NOMO-1 treated with dmso at 0.1 percent for 144 hours (cell line): ENCODE measurements around the gene VAPB.

Source experiments
- DNase-seq: peaks from one replicate; lab custom pipeline; 2025; ENCODE audit not compliant: unreplicated experiment; lab: John Stamatoyannopoulos, UW

The VAPB gene

DNA sequence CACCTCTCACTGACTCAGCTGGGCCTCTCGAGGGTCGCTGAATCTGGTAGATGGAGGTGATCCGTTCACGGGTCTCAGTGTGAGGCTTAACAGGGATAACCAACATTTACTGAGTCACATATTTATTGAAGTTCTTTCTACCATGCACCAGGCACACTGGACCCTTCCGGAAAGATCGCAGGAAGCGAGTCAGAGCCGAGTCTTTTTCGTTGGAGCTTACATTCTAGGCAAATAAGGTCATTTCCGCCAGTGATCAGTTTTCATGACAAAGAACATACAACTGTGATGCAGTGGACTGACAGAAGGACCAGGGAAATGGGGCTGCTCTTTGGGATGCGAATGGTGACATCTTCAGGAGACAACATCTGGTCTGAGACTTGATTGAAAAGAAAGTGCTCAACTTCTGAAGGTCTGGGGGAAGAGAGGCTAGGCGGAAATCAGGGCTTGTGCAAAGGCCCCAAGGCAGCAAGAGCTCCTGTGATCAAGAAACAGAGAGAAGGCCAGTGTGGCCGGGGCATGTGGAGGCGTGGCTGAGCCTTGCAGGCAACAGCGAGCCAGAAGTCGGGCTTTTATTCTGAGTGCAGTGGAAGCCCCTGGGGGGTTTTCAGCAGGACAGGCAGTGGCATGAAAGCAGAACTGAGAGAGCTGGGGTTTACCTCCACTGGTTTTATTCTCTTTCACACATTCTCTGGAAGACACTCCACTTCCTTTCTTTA lies 69.5 kb downstream of the VAPB start:
- DNase-seq = no peak

DNA sequence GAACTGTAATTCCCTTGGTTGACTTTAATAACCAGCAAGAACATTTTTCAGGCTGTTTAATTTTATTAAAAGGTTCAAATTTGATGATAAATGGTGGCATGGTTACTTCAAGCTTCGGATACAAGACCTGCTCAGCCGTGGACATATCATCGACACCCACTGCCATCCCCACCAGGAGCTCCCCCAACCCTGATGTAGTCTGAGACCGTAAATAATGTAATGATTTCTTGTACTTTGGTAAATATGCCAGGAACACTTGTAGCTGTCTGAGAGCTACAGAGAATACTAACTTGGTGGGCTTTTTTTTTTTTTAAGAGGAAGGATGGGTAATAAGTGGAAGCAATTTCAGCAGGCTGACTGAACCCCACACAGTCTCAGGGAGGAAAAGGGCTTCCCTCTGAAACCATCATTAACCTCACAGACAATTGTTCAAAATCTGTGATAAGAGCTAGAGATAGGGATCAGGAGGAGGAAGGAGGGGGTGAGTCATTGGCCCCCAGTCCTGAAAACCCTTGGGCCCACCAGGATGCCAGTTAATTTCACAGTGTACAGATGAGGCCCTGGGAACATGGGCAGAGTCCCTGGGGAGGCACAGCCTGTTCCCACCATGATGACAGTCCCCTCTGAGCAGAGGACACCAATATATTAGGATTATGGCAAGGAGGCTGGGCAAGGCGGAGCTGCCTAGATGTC lies 70.2 kb downstream of the VAPB start:
- DNase-seq = no peak

DNA sequence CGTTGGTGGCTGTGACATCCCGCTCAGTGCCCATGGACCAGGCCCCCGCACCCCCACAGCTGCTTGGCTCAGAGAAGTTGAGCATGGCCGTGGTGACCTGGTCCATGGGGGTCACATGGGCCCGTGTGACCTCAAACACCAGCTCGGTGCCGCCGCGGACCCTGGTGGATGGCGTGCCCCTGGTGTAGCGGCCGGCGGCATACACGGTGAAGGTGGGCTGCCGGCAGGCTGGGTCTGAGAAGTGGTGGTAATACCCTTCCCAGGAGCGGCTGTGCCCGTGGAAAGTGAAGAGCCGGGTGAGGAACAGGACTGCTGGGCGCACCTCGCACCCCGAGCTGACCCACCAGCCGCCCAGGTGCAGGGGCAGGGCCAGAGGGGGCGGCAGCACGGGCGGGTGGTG lies 72.1 kb downstream of the VAPB start:
- DNase-seq = no peak

DNA sequence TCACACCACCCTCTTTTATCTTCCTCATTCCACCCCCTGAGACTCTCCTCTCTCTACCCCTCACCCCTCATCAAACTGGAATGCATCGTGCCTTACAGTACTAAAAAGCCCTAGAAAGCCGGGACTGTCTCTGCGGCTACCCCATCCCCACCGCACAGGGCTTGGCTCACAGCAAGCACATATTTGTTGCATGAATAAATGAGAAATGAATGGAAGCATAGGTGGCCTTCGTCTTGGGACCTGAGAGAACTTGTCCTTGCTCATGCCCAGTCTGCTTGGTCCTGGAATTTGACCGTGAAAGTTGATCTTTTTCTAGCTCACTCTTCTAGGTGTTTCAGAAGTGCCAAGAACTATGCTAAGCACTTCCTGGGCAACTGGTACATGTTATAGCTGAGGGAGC lies 72.9 kb downstream of the VAPB start:
- DNase-seq = no peak

DNA sequence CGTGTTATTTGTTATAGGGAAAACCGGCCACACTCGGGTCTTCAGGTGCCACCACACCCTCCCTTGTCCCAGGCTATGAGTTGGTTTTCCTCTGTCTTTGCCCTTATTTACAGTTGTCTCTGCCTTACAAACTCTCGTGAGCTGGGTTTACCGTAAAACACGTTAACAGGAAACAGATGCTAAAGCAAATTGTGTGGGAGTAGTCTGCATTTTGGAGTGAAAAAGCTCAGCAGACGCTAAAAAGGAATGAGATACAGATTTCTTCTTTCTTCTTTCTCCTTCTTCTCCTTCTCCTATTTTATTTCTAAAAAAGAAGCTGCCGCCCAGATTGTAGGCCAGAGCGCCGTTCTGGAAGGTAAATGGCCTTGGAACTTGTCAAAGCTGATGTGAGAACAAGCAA lies 74.2 kb downstream of the VAPB start:
- no peak for DNase-seq

DNA sequence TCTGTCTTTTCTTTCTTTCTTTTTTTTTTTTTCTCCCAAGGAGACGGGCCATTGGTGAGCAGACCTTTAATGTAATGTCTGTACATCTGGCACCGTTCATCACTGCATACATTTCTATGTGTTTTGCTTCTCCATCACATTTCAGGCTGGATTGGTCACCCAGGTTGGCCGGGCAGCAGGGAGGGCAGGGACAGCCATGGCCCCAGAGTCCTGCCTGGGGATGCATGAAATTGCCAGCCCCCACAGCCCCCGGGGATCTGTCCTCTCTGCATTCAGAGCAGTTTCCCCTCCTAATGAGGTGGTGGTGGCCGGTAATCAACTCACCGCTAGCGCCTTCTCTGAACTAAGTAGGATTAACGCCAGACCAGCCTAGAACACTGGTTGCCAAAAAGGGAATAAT lies 75.8 kb downstream of the VAPB start:
- no peak for DNase-seq

DNA sequence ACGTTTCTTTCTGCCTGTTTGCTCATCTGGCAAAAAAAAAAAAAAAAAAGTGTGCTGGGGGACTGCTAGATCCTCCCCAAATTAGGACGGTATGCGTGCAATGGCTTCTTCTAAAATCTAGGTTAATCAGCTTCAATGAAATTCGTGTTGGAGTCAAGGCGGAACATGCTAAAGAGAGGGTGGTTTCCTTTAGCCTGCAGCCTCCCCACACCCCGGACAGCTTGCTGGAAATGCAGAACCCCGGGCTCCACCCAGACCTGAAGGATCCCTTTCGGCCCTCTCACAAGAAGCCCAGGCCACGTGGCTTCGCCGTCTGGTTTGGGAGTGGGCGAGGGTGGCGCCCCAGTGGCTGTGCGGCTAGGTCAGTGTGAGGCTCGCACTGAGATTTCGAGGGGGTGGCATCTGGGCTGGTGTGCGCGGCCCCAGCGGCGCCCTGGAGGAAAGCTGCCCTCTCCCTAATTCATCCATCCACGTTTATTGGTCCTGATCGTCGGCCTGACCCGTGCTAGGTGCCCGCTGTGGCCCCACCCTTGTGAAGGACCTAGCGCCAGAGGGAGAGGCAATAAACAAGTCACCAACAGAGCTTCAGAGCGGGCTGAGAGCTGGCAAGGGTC lies 77.2 kb downstream of the VAPB start:
- DNase-seq = no peak

DNA sequence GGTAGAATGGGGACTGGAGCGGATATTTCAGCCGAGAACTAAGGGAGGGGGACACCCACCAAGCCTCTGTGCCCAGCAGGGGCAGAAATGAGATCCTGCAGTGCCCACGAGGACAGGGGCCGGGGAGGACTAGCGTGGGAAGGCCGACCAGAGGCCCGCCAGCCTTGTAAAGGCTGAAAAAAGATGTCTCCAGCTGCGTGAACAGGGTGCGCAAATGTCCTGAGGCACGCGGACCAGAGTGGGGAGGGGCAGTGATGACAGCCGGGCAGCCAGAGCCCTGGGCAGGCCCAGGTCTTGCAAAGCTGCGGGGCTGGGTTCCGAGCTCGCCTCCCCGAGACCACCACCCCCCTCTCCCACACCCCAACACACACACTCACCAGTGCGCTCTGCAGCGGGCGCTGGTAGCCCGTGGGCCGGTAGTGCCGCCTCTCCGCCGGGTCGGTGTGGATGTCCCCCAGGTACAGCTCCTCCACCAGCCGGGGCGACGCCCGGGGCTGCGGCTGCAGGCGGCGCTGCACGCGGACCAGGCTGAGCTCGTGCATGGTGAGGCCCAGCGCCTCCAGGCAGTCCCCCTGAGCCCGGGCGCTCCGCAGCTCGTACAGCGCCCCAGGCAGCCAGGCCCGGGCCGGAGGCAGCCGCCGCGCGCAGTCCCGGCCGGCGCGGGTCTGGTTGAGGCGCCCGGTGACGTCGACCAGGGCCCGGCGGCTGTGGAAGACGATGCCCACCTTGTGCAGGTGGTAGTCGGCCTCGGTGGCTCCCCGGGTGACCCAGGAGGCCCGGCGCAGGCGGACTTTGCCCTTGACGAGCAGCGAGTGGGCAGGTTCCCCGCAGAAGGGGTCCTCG lies 77.9 kb downstream of the VAPB start:
- DNase-seq = no peak

DNA sequence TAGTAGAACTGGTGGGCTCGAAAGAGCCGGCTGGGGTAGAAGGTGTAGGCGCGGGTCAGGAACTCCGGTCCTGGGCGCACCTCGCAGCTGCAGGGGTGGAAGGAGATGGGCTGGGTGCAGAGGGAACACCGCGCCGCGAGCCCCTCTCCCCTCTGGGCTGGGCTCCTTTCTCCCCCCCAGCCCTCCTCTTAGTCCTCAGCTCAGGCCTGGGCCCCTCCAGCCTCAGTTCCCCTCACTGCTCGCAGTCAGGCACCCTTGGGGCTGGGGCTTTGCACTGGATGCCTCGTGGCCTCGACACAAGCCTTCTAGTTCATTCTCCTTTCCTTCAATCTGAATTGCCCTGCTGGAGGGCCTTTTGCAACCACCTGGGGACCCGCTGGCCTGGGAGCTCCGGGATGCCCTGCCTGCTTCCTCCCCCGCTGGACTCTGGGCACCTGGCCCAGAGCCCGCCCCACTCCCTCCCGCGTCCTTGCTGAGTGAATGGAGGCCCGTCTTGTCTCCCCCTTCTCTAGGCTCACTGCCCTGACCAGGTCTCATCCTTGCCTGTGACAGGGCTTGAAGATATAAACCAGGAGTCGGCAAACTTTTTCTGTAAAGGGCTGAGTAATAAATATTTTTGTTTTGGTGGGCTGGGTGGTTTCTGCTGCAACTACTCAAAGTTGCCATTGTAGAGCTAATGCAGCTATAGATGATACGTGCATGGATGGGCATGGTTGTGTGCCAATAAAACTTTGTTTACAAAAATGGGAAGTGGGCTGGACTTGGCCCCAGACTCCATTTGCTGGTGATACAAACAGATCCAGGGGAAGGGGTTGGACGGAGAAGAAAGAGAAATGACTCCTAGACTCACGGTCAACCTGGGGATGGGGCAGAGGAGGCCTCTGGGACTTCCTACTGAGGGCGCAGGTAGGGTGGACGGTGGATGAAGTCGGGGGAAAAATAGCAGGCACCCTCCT lies 78.8 kb downstream of the VAPB start:
- no peak for DNase-seq

DNA sequence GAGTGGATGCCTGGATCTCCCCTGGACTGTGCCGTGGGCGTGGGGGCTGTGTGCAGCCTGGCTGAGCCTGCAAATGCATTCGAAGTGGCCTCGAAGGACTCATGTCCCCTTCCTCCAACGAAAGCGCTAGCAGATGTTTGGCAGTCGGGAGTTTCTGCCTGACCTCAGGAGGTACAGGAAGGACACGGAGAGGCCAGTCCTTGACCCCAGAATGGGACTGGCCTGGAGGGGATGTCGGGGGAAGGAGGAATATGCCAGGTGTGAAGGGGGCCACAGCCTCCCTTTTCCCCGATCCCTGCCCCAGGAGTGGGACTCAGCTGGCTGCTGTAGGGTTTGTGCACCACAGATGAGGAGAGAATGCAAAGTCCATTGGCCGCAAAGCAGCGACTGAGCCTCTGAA lies 80.6 kb downstream of the VAPB start:
- DNase-seq = no peak

DNA sequence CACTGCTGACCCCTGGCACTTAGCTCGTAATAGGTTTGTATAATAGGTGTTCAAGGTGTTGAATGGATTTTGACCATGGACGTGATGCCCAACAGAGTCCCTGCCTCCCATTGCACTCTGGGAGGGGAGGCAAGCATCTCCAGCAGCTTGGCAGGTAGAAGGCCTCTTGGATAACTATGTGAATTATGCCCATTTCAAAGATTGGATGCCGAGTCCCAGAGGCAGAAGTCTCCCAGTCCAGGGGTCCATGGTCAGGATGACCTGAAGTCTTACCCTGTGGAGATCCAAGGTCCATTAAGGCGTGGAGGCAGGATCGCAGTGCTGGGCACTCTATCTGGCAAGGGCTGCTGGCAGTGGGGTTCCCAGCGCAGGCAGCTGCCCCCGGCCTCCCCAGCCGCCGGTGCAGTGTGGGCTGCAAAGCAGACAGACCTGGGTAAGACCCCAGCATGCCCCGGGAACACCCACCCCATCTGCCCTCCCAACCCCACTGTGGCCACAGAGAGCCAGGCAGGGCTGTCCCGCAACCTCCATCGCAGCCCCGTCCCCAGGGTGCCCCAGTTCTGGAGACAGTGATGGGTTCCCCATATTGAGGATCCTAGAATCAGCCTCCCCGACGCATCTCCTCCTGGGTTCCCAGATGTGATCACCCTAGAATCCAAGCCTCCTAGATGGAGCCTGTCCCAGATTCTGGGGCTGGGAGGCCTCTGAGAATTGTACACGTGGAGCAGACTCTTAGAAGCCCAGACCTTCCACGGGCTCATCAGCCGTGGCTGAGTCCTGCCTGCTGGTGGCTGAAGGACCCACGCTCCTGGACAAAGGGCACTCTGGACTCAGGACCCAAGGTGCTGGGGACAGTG lies 81.5 kb downstream of the VAPB start:
- no peak for DNase-seq

DNA sequence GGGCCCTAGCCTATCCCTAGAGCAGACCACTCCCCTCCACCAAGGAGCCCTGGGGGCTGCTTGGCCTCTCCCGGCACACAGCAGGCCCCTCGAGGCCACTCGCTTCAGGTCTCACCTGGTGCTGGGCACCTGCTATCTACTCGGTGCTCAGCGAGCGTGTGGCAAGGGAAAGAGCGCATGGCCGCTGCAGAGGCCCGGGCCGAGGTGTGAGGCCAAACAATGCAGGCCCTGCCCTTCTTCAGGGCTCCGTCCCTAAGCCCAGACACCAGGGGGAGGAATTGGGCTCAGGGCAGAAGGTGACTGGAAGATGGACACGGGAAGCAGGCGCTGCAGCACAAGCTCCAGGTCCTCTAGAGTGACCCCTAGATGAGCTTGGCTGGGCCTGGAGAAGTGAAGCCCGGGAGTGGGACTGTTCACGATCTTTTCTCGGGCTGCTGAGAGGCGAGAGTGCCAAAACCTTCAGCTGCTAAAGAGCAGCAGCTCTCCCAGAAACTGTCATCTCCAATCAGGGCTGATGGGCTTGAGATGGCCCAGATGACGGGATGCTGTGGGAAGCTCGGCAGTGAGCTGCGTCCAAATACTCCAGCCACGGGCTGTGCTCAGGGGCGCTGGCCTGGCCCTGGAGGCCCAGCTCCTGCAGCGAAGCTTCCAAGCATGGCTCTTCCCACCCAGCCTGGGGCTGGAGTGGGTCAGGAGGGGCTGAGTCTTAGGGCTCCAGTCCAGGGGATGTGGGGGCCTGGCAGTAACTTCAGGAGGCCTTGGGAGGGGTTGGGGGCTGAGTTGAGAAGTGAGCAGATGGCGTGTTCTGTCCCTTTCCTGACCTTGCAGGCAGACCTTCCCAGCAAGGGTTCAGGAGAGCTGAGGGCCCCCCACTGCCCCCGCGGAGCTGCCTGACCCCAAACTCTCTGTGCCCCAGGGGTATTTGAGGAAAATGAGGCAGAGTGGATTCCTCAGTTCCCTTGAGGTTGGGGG lies 82.5 kb downstream of the VAPB start:
- DNase-seq = no peak

DNA sequence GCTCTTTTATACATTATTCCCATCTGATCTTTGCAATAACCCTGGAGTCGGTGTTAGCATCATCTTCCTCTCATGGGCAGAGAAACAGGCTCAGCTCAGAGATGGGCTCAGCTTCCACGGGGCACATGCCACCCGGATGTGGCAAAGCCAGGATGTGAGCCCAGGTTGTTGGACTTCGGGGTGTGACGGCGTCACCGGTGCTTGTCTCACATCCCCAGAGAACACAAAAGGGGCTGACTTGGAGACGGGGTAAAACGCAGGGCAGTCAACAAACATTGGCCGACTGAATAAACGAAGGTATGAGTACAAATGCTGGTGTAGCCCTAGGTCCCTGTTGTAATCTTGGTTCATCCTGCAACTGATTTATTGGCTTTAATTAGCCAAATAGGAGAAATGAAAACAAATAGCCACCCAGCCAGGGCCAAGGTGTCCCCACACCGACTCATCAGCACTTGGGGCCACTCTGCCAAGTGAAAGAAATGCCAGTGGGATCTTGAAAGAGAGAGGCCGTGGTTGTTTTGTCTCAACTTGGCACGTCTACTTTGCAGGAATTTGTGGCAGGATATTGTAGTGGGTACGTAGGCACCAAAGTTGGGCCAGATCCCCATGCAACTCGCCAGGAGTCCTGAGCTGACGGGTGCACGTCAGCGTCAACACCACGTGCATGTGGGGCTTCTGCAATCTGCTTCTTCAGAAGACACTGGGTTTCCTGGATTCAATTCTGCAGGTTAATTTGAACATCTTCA lies 83.4 kb downstream of the VAPB start:
- DNase-seq = no peak

DNA sequence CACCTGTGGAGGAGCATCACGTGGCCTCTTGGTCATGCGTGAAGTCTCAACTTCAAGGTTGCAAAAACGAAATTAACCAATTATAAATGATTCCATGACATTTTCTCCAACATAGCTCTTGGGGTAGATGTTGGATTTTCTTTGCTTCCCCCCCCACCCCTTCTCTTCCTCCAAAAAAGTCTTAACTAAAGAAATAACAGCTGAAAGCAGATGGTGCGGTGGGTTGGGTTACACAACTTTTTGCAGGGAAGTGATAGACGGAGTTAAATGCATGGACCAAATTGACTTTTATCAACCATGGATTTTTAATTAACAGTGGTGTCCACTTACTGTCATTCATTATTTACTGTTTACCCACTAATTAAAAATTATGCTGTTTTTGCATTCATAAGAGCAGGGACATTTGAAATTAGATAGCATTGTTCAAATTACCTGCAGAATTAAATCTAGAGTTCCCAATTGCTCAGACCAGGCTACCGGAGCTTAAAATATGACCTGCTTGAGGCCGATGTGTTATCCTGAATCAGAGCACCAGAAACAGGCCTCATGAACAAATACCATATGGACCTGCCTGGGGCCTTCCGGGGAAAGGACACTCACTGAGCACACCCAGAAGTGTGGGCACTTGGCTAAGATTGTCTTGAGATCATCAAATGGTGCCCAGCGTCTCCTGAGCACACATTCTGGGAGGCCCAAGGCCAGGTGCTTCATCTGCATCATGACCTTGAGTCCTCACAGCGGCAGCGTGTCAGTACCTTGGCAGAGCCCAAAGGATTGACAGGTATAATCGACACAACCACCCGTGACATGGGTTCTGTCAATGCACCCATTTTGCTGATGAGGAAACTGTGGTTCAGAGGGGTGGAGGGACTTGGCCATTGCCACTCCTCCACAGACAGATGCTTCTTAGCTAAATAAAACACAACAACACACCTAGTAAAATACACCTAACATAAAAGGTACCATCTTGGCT lies 84.7 kb downstream of the VAPB start:
- no peak for DNase-seq

DNA sequence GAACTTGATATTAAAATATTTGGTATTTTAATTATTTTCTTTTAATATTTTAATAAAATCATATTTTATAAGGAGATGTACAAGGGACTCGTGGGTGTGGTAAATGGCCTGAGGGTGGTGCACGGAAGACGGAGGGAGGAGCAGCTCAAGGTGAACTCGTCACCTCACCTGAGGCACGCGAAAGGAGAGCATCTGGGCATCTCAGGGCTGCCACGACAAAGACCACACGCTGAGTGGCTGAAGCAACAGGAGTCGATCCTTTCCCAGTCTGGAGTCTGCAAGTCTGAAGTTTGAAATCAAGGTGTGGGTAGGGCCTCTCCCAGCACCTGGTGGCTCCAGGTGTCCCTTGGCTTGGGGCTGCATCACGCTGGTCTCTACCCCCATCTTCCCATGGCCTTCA lies 86.4 kb downstream of the VAPB start:
- no peak for DNase-seq

DNA sequence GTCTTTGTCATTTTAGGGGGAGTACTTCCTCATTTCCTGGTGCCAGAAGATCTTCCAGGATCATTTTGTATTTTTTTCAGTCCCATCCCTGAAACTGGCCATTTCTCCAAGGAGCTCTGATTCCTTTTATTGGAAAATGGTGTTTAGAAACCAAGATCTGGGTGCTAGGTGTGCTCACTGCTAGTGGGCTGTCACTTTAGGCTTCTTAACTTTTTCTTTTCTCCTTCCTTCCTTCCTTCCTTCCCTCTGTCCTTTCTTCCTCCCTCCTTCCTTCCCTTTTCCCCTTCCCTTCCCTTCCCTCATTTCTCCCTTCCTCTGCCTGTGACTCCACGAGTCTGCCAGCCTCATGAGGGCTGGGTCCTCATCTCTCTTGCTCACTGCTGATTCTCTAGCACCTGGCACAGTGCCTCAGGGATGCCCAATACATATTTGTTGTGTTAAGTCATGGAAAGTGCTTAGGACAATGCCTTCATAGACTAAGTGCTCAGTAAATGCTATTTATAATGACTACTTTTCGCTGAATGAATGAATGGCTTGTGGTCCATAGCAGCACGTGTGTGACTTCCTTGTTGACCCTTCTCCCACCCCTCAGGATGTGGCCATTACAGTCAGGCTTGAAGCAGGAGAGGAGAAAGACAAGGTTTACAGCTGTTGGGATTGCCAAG lies 89.2 kb downstream of the VAPB start:
- DNase-seq = no peak
